Activated B cell treated with CpG ODN at 0.5 μM for 24 hours (primary cell): ENCODE measurements around the gene ZNF32. TPM values are rescaled to one million over a fixed set of nuclear protein-coding genes. Genes with fewer than 3 reads are reported as not detected.

ENCODE experiments used
- ATAC-seq: fragments of 200-7000 bp; cut with Tn5 transposase; one replicate; pipeline ENCODE4 v1.10.0; 2021; ENCODE audit warnings: low read depth, mild to moderate bottlenecking, moderate library complexity
- CTCF ChIA-PET: fragments of 350-600 bp; sonication (Branson Sonifier 250); formaldehyde crosslinking; loops from one replicate; lab custom pipeline; 2021; ENCODE audit warnings: antibody characterized with exemption; lab: Charles Lee
- POLR2A ChIA-PET: fragments of 350-600 bp; sonication (Branson Sonifier 250); formaldehyde crosslinking; loops from one replicate; lab custom pipeline; 2021; ENCODE audit warnings: antibody characterized with exemption; lab: Charles Lee
- DNase-seq: peaks from one replicate; pipeline ENCODE4 v3.0.0; 2022
- H3K27ac Mint-ChIP-seq: one replicate; pipeline ENCODE4 v1.8.0; 2020; ENCODE audit warnings: mixed read lengths
- H3K27me3 Mint-ChIP-seq: one replicate; pipeline ENCODE4 v1.8.0; 2021; ENCODE audit warnings: mixed read lengths
- H3K36me3 Mint-ChIP-seq: one replicate; pipeline ENCODE4 v1.8.0; 2021; ENCODE audit warnings: low read depth, mixed read lengths
- H3K4me1 Mint-ChIP-seq: one replicate; pipeline ENCODE4 v1.8.0; 2021; ENCODE audit warnings: mixed read lengths
- H3K4me3 Mint-ChIP-seq: one replicate; pipeline ENCODE4 v1.8.0; 2020; ENCODE audit warnings: mild to moderate bottlenecking, mixed read lengths
- H3K9me3 Mint-ChIP-seq: one replicate; pipeline ENCODE4 v1.8.0; 2020; ENCODE audit warnings: mixed read lengths
- intact Hi-C: fragments of 100-400 bp; cut with micrococcal nuclease; formaldehyde crosslinking; loops from one replicate; pipeline ENCODE4 v1.15.1; 2024
- total RNA-seq: library from RNA; stranded (reverse); gene quantifications from 2 replicates; pipeline ENCODE4 v1.2.3, GENCODE V29; 2022
- TF ChIP-seq, protein P1 (sequence below): fragments of 200-600 bp; IDR thresholded peaks from one replicate; pipeline ENCODE4 v1.8.0; 2022; ENCODE audit warnings: antibody characterized with exemption, mild to moderate bottlenecking

ZNF32 gene
- total RNA-seq, 1 donor from 2014 or later = 30.1 TPM

- Mint-ChIP-seq H3K27ac (no peak overlapping the region), H3K4me1 (peaks cover 14% of the 10 kb centered on the region), H3K9me3 (no peaks in the 10 kb centered on the region), H3K36me3 (no peaks in the 10 kb centered on the region), H3K27me3 (peaks cover 31% of the 10 kb centered on the region), H3K4me3 (peak overlapping the region; percentile 80)
- ATAC-seq (peak; percentile 97), DNase-seq (peak; percentile 69)
- TF ChIP-seq, protein P1, sequence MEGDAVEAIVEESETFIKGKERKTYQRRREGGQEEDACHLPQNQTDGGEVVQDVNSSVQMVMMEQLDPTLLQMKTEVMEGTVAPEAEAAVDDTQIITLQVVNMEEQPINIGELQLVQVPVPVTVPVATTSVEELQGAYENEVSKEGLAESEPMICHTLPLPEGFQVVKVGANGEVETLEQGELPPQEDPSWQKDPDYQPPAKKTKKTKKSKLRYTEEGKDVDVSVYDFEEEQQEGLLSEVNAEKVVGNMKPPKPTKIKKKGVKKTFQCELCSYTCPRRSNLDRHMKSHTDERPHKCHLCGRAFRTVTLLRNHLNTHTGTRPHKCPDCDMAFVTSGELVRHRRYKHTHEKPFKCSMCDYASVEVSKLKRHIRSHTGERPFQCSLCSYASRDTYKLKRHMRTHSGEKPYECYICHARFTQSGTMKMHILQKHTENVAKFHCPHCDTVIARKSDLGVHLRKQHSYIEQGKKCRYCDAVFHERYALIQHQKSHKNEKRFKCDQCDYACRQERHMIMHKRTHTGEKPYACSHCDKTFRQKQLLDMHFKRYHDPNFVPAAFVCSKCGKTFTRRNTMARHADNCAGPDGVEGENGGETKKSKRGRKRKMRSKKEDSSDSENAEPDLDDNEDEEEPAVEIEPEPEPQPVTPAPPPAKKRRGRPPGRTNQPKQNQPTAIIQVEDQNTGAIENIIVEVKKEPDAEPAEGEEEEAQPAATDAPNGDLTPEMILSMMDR = no peak
- intact Hi-C loops = loop anchor here (2.0 to 10.0 kb wide), 3 partner anchors 41 to 1172 kb away; partner anchors contain the start of gene ZNF32
- POLR2A ChIA-PET = no interaction called here
- CTCF ChIA-PET = interaction anchor here (0.8 kb wide), 1 partner anchor 18 kb away, joined by 3 read pairs; no protein-coding TSS in a partner anchor
Observed at GRCh38 chr10:43689955-43690771, 41.5 kb upstream of the ZNF32 start.

DNA sequence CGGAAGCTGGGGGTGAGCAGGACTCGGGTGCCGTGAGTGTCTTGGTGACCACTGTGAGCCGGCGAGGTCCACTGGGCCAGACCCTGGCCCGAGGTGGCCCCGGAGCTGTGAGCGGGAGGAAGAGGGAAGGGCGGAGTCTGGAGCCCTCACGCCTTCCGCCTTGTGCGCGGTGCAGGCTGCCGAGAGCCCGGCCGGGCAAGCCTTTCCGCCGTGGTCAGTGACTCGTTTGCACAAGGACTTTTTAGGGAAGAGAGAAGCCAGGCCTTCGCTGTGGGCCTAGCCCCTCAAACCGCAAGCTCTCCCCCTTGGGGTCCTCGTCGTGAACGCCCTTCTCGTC is 40.9 kb upstream of the ZNF32 start:
- ATAC-seq (peak; percentile 60), DNase-seq (no peak)
- H3K4me3 Mint-ChIP-seq = peak overlapping the region; percentile 80
- CTCF ChIA-PET = interaction anchor here (0.8 kb wide), 1 partner anchor 17 kb away, joined by 3 read pairs; no protein-coding TSS in a partner anchor
- intact Hi-C loops = loop anchor here (10.0 kb wide), 1 partner anchor 625 kb away; no protein-coding TSS in a partner anchor
- H3K27me3 Mint-ChIP-seq = peaks cover 29% of the 10 kb centered on the region
- H3K9me3 Mint-ChIP-seq = no peaks in the 10 kb centered on the region
- H3K4me1 Mint-ChIP-seq = peaks cover 14% of the 10 kb centered on the region
- H3K27ac Mint-ChIP-seq = no peak overlapping the region
- TF ChIP-seq, protein P1 = no peak
- POLR2A ChIA-PET = no interaction called here
- no peaks in the 10 kb centered on the region for H3K36me3 Mint-ChIP-seq

DNA sequence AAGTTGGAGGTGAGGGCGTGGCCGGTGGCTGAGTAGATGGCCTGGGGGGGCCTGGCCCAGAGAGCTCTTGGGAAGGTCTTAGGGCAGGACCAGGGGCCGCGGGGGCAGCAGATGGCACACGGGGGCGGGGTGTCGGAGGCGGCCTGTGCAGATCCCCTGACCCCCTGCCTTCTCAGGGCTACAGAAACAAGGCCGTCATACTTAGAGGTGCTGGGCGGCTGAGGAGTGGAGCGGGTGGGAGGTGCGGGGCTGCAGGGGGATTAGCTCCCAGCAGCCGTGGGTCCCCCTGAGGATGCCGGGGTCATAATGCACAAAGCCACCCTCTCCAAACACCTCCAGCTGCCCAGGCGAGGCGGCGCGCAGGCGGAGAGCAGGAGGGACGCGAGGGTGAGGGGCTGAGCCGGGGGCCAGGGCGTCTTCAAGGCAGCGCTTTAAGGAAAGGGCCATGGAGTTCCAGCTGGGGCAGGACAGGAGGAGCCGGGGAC is 40.4 kb upstream of the ZNF32 start:
- intact Hi-C loops = loop anchor here (10.0 kb wide), 1 partner anchor 626 kb away; no protein-coding TSS in a partner anchor

GRCh38 chr10:43688348-43688892 is 39.7 kb upstream of the ZNF32 start:
- intact Hi-C loops = loop anchor here (10.0 kb wide), 1 partner anchor 626 kb away; no protein-coding TSS in a partner anchor
- ATAC-seq = no peak
- Mint-ChIP-seq H3K27me3 (peaks cover 33% of the 10 kb centered on the region), H3K9me3 (no peaks in the 10 kb centered on the region), H3K27ac (no peak overlapping the region), H3K4me1 (peaks cover 14% of the 10 kb centered on the region), H3K4me3 (no peak overlapping the region), H3K36me3 (no peaks in the 10 kb centered on the region)
- CTCF ChIA-PET = no interaction called here
- TF ChIP-seq, protein P1 = no peak
- POLR2A ChIA-PET = no interaction called here
- no peak for DNase-seq

More for the DNA sequence above, 40.4 kb upstream of the ZNF32 start:
- Mint-ChIP-seq H3K27me3 (peaks cover 29% of the 10 kb centered on the region), H3K4me1 (peaks cover 14% of the 10 kb centered on the region), H3K9me3 (no peaks in the 10 kb centered on the region), H3K4me3 (peak overlapping the region; percentile 80), H3K36me3 (no peaks in the 10 kb centered on the region), H3K27ac (no peak overlapping the region)
- CTCF ChIA-PET = interaction anchor here (0.8 kb wide), 1 partner anchor 17 kb away, joined by 3 read pairs; no protein-coding TSS in a partner anchor
- POLR2A ChIA-PET = no interaction called here
- TF ChIP-seq, protein P1 = no peak
- DNase-seq = no peak
- ATAC-seq = no peak

DNA sequence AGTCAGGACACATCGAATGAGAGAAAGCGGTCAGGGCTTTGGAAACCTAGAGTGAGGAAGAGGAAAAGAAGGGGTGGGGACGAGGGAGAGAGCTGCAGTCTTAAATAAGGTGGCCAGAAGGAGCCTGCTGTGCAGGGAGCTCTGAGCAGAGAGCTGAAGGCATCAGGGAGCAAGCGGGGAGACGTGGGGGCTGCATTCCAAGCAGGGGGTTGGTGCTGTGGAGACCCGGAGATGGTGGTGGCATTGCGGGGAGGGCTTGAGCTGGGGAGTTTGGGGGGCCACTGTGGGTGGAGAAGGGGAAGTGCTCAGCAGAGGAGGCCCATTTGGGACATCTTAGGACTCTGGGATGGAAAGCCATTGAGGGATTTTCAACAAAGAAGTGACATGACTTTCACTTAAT is 38.7 kb upstream of the ZNF32 start:
- no peak for DNase-seq
- Mint-ChIP-seq H3K36me3 (no peaks in the 10 kb centered on the region), H3K4me1 (peaks cover 14% of the 10 kb centered on the region), H3K27me3 (peaks cover 27% of the 10 kb centered on the region), H3K27ac (no peak overlapping the region), H3K4me3 (no peak overlapping the region), H3K9me3 (no peaks in the 10 kb centered on the region)
- ChIA-PET POLR2A (no interaction called here), CTCF (no interaction called here)
- TF ChIP-seq, protein P1 = no peak
- ATAC-seq = no peak
- intact Hi-C loops = loop anchor here (10.0 kb wide), 1 partner anchor 627 kb away; no protein-coding TSS in a partner anchor
